NCI-H1694 treated with DMSO at 0.1 percent for 48 hours (cell line): Measurements from ENCODE around the gene KRTAP20-1.

Source experiments
- DNase-seq: peaks from one replicate; lab custom pipeline; 2025; lab: John Stamatoyannopoulos, UW

The KRTAP20-1 gene

GRCh38 chr21:30646904-30647414, 30.7 kb downstream of the KRTAP20-1 start:
- no peak for DNase-seq

GRCh38 chr21:30652891-30653290, 36.7 kb downstream of the KRTAP20-1 start:
- no peak for DNase-seq
